ENCODE results near the gene AURKAIP1.

- no peak for TF ChIP-seq CTCF (IDR thresholded peaks at IDR 0.05; ENCODE audit: low read depth, low read length)
- no peak for TF ChIP-seq EZH2phosphoT487 (IDR thresholded peaks at IDR 0.05; ENCODE audit: low read depth)
Measured at GRCh38 chr1:1329304-1330210, 45.5 kb downstream of the AURKAIP1 start.

Measured in OCI-LY3 (cell line).